SK-N-MC (cell line): ENCODE results near the gene RNF123.
"Not testable (repeated sequence)": the region's sequence is repeated elsewhere in the genome, so short reads cannot be mapped to it uniquely, and the experiment has no call there.

ENCODE experiments used
- EZH2 ChIP-seq: fragments of 200-600 bp; sonication (generic); IDR thresholded peaks from one replicate; pipeline ENCODE4 v1.6.1; 2017; ENCODE audit warnings: antibody characterized with exemption
- FOXP2 ChIP-seq: optimal IDR thresholded peaks from 2 replicates; pipeline ENCODE3; 2011; ENCODE audit warnings: mild to moderate bottlenecking, moderate library complexity; ENCODE audit not compliant: insufficient read depth; ENCODE audit errors: extremely low read length, control extremely low read depth
- POLR2AphosphoS5 ChIP-seq: IDR thresholded peaks from 2 replicates; pipeline ENCODE4 v1.6.1; 2012; ENCODE audit warnings: mild to moderate bottlenecking, low read depth, low read length, borderline replicate concordance

- TF ChIP-seq EZH2, FOXP2, POLR2AphosphoS5: not testable (repeated sequence)
These were observed 2.1 kb downstream of the RNF123 start for GRCh38 chr3:49691481-49691880.
